GM19468 (cell line): ENCODE measurements around the gene AOPEP.

Source experiments
- ATAC-seq: cut with Tn5 transposase; IDR thresholded peaks from one replicate; pipeline ENCODE4 v1.9.1; 2021; ENCODE audit warnings: mild to moderate bottlenecking, moderate library complexity, moderate number of reproducible peaks; ENCODE audit not compliant: unreplicated experiment; ENCODE audit errors: extremely low read depth

Gene AOPEP

GRCh38 chr9:95108777-95109176, 382.3 kb downstream of the AOPEP start:
- ATAC-seq, result no peak

GRCh38 chr9:95109456-95109855, 383.0 kb downstream of the AOPEP start:
- no peak for ATAC-seq

GRCh38 chr9:95110921-95111525, 384.5 kb downstream of the AOPEP start:
- no peak for ATAC-seq

GRCh38 chr9:95111716-95112115, 385.2 kb downstream of the AOPEP start:
- ATAC-seq, result no peak

GRCh38 chr9:95112436-95113280, 386.2 kb downstream of the AOPEP start:
- ATAC-seq, result no peak

GRCh38 chr9:95115104-95115503, 388.6 kb downstream of the AOPEP start:
- no peak for ATAC-seq

- no peak for ATAC-seq
Observed at GRCh38 chr9:95116002-95116807, 389.7 kb downstream of the AOPEP start.

GRCh38 chr9:95116808-95117204, 390.3 kb downstream of the AOPEP start:
- no peak for ATAC-seq

GRCh38 chr9:95118596-95118995, 392.1 kb downstream of the AOPEP start:
- no peak for ATAC-seq

GRCh38 chr9:95120781-95121370, 394.4 kb downstream of the AOPEP start:
- ATAC-seq, result no peak

GRCh38 chr9:95124582-95125367, 398.3 kb downstream of the AOPEP start:
- no peak for ATAC-seq

GRCh38 chr9:95125652-95126051, 399.2 kb downstream of the AOPEP start:
- ATAC-seq, result no peak

GRCh38 chr9:95126739-95127138, 400.2 kb downstream of the AOPEP start:
- ATAC-seq, result no peak

- no peak for ATAC-seq
Observed at GRCh38 chr9:95127249-95128176, 401.0 kb downstream of the AOPEP start.

- ATAC-seq, result no peak
Observed at GRCh38 chr9:95128177-95128524, 401.7 kb downstream of the AOPEP start.

GRCh38 chr9:95129476-95130291, 403.2 kb downstream of the AOPEP start:
- ATAC-seq, result no peak

GRCh38 chr9:95130484-95130883, 404.0 kb downstream of the AOPEP start:
- ATAC-seq, result no peak
